ENCODE data around the gene USP1.

DNA sequence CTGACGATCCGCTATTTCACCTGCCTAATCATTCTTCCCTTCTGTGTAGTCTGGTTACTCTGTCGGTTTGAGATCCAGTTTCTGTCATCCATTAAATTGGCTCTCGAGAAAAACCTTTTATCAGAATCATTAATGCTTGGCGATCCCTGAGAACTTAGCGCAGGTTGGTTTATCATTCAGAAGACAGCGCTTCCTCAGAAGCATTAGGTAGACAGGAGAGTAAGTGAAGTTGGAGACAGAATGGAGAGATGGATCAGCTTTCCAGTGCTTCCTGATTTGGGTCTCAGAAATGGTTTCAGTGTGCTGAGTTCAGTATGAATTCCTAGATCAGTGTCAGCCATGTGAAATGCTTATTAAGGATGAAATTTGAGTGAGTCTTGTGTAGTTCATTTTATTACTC lies 1.3 kb downstream of the USP1 start:
- TF ChIP-seq EP300 (IDR thresholded peaks at IDR 0.05) = no peak
- TF ChIP-seq, protein P1, sequence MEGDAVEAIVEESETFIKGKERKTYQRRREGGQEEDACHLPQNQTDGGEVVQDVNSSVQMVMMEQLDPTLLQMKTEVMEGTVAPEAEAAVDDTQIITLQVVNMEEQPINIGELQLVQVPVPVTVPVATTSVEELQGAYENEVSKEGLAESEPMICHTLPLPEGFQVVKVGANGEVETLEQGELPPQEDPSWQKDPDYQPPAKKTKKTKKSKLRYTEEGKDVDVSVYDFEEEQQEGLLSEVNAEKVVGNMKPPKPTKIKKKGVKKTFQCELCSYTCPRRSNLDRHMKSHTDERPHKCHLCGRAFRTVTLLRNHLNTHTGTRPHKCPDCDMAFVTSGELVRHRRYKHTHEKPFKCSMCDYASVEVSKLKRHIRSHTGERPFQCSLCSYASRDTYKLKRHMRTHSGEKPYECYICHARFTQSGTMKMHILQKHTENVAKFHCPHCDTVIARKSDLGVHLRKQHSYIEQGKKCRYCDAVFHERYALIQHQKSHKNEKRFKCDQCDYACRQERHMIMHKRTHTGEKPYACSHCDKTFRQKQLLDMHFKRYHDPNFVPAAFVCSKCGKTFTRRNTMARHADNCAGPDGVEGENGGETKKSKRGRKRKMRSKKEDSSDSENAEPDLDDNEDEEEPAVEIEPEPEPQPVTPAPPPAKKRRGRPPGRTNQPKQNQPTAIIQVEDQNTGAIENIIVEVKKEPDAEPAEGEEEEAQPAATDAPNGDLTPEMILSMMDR (IDR thresholded peaks at IDR 0.05) = no peak

All from gastroesophageal sphincter (tissue), 3 donors.